D341Med (cell line): ENCODE measurements around the gene KAZN.

Experiments used
- DNase-seq: peaks from one replicate; pipeline ENCODE4 v3.0.0; 2012; ENCODE audit warnings: low spot score

The KAZN gene

DNA sequence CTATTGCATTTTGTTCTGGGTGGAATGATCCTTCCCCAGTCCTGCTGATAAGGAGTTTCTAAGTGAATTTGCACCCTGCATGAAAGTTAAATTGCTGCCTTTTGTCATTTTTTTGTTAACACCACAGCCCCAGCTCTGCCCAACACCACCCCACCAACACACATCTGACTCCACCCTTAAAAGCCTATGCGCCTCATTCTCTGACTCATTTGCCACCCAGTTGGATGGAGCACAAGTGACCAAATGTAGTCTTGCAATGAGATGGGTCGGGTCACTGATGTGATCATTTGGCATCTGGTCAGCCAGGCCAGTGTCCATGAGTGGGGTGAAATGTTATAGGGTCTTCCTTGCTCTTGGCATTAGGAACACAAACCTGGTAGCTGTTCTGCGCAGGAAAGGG, 256.8 kb downstream of the KAZN start:
- no peak for DNase-seq

DNA sequence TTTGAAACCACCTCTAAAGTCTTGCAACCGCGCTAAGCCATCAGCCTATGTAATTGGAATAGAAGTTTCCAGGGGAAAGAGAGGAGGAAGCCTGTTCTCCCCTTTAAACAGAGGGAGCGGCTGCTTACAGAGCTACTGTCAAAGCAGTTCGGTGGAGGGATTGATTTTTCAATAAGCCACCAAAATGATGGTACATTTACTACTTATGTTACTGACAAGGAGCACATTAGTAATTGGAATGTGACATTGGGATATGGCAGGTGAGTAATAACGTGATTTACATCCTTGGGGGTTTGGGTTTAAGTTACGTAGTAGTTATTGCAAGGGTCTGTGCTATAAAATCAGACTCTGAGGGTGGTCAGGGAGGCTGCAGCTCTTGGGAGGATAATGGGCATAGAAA, 257.3 kb downstream of the KAZN start:
- no peak for DNase-seq

DNA sequence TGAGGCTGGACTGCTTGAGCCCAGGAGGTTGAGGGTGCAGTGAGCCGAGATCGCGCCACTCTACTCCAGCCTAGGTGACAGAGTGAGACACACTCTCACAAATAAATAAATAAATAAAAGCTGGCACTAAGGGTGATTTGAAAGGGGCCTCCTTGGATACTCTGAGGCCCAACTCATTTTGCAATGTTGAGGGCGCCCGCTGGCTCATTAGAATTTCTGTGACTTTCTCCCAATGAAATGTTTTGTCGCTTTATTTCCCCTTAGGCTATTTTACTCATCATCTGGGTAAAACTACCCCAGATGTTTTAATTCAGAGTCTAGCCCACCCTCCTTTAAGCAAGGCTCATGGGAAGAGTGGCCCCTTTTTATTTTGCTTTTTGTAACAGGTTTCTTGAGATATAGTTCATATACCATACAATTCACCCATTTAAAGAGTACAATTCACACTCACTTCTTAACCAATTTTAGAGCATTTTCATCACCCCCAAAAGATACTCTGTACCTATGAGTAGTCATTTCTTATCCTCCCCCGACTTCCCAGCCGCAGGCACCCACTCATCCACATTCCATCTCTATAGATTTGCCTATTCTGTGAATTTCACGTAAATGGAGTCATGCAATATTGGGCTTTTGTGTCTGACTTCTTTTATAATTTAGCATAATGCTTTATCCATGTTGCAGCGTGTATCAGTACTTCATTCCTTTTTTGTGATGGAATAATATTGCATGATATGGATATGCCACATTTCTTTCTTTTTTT, 259.1 kb downstream of the KAZN start:
- DNase-seq, result no peak

GRCh38 chr1:14862114-14862771, 263.8 kb downstream of the KAZN start:
- no peak for DNase-seq

GRCh38 chr1:14865106-14865505, 266.6 kb downstream of the KAZN start:
- DNase-seq, result no peak

DNA sequence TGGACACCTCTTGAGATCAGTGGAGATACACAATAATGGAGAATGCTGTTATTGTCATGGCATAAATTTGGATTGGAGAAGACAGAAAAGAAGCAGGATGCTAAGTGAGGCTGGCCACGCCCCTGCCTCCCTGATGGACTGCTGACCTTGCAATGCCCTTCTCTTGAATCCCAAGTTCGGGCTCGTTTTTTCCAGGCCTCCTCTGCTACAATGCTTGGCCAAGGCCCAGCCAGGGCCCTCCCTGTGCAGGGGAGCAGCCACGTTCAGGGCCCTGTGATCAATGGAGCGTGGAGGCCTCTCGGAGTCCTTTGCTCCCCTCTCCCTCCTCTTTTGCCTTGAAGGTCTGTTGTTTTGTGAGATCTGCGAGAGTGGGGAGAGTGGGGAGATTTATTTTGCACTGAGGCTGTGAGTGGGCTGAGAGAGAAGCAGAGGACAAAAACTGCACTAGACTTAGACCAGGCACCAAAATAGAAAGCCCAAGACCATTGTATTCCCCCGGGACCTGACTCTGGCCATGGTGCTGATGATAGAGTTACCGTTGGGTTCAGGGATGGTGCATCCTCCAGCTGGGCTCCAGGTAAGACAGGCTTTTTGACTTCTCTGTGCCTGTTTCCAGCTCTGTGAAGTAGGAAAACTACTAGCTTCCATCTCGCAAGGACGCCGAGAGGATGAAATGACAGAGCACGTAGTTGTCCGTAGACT, 268.6 kb downstream of the KAZN start:
- no peak for DNase-seq

DNA sequence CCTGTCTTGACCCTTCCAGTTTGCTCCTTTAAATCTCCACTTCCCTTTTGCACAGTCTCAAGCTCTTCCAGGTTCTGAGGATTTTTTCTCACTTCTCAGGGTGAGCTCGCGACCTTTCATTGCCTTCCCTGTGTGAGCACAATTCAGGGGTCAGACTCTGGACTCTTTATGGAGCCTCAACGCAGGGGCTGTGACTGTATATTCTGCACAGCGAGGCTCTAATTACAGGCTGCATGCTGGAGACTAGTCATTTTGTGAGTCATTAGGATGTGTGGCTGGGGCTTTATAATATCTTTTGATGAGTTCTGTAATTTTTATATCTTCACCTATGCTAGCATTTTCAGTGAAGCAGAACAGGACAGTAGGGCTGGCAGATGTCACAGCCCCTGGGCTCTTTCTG, 270.7 kb downstream of the KAZN start:
- DNase-seq, result no peak

- no peak for DNase-seq
Measured at GRCh38 chr1:14871218-14871970, 272.9 kb downstream of the KAZN start.

GRCh38 chr1:14872762-14873161, 274.3 kb downstream of the KAZN start:
- DNase-seq, result no peak

- no peak for DNase-seq
Measured at GRCh38 chr1:14873677-14874076, 275.2 kb downstream of the KAZN start.

- no peak for DNase-seq
Measured at GRCh38 chr1:14875524-14876509, 277.3 kb downstream of the KAZN start.

GRCh38 chr1:14876747-14877146, 278.3 kb downstream of the KAZN start:
- no peak for DNase-seq

- DNase-seq, result no peak
Measured at GRCh38 chr1:14877224-14877623, 278.7 kb downstream of the KAZN start.

DNA sequence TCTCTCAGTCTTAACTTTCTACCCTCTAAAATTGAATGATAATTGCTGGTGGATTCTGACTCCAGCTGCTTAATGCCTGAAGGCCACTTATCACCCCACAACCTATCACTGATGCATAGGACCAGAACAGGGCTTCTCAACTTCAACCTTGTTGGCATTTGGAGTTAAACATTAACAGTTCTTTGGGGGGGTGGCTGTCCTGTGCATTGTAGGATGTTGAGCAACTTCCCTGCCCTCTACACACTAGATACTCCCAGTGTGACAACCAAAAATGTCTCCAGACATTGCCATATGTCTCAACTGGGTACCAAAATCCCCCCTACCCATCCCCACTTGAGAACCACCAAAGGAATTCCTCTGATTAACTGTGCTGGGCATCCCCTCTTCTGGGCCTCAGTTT, 279.6 kb downstream of the KAZN start:
- no peak for DNase-seq

- DNase-seq, result no peak
Measured at GRCh38 chr1:14878951-14879350, 280.5 kb downstream of the KAZN start.

- DNase-seq, result no peak
Measured at GRCh38 chr1:14880456-14881316, 282.2 kb downstream of the KAZN start.

GRCh38 chr1:14881775-14882672, 283.5 kb downstream of the KAZN start:
- no peak for DNase-seq

DNA sequence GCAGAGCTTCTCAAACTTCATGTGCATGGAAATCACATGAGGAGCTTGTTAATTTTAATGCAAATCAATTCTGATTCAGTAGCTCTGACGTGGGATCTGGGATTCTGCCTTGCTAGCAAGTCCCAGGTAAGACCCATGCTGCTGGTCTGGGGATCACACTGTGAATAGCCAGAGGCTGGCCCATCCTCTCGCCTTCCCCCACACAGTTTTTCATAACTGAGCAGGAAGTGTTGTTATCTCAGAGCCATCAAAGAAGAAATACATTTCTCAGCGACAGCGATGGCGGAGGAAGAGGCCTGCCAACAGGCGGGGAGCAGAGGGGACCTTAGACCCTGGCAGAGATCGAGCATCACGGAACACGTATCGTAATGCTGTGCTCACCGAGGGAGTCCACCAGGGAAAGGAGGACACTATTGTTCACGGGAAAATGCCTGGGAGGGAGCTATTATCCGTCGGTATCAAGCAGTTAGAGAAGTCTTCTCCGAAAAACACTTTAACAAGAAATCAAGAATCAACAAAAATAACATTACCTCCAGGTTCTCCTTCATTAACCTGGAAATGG, 286.2 kb downstream of the KAZN start:
- DNase-seq, result no peak

GRCh38 chr1:14887044-14887566, 288.6 kb downstream of the KAZN start:
- no peak for DNase-seq
